ENCODE results near the gene KIAA1755. TPM values are rescaled to one million over a fixed set of nuclear protein-coding genes. Genes with fewer than 3 reads are reported as not detected.

KIAA1755 gene
- total and polyA plus RNA-seq, 9 of the 15 experiments (the other 6 are each of a cell fraction or from before 2014, with no cell fraction given): not detected

DNA sequence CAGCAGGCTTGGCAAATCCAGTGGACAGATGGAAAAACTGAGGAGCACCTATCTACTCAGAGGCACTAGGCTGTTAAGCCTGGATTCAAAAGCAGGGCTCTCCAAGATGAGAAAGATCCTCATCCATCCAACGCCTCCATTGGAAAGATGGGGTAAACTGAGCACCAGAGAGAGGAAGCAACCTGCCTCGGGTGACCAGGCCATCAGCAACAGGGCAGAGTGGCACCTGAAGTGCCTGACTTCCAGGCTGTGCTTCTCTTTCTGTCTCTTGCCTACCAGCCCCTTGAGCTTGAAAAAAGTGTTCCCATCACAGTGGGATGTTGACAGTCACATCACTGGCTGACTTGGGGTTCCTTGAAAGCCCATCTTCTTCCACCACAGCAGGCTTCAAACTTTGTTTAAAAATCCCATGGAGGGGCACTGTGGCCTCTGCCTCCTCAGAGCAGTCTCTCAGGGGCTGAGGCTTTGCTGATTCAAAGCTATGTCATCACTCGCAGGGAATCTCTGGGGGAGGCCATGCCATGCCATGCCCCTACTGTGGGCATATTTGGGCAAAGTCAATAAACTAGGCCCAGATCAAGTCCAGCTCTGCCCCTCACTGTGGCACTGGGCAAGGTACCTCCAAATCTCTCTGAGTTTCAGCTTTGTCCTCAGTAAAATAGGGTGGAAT lies 50.7 kb downstream of the KIAA1755 start (continued):
- TF ChIP-seq, protein P1, sequence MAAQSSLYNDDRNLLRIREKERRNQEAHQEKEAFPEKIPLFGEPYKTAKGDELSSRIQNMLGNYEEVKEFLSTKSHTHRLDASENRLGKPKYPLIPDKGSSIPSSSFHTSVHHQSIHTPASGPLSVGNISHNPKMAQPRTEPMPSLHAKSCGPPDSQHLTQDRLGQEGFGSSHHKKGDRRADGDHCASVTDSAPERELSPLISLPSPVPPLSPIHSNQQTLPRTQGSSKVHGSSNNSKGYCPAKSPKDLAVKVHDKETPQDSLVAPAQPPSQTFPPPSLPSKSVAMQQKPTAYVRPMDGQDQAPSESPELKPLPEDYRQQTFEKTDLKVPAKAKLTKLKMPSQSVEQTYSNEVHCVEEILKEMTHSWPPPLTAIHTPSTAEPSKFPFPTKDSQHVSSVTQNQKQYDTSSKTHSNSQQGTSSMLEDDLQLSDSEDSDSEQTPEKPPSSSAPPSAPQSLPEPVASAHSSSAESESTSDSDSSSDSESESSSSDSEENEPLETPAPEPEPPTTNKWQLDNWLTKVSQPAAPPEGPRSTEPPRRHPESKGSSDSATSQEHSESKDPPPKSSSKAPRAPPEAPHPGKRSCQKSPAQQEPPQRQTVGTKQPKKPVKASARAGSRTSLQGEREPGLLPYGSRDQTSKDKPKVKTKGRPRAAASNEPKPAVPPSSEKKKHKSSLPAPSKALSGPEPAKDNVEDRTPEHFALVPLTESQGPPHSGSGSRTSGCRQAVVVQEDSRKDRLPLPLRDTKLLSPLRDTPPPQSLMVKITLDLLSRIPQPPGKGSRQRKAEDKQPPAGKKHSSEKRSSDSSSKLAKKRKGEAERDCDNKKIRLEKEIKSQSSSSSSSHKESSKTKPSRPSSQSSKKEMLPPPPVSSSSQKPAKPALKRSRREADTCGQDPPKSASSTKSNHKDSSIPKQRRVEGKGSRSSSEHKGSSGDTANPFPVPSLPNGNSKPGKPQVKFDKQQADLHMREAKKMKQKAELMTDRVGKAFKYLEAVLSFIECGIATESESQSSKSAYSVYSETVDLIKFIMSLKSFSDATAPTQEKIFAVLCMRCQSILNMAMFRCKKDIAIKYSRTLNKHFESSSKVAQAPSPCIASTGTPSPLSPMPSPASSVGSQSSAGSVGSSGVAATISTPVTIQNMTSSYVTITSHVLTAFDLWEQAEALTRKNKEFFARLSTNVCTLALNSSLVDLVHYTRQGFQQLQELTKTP (IDR thresholded peaks at IDR 0.05; ENCODE audit: low read depth in 1 of 2, partially characterized antibody in 2 of 2): no peak
- TF ChIP-seq CHD1 (IDR thresholded peaks at IDR 0.05; ENCODE audit: low read length) (no peak), ZFX (CRISPR knock-in tag; IDR thresholded peaks at IDR 0.05) (no peak), SIX5 (IDR thresholded peaks at IDR 0.05; ENCODE audit: borderline replicate concordance in 1 of 2, insufficient read depth in 1 of 2, low read depth in 1 of 2, low read length in 2 of 2) (no peak)
- TF ChIP-seq, protein P2, sequence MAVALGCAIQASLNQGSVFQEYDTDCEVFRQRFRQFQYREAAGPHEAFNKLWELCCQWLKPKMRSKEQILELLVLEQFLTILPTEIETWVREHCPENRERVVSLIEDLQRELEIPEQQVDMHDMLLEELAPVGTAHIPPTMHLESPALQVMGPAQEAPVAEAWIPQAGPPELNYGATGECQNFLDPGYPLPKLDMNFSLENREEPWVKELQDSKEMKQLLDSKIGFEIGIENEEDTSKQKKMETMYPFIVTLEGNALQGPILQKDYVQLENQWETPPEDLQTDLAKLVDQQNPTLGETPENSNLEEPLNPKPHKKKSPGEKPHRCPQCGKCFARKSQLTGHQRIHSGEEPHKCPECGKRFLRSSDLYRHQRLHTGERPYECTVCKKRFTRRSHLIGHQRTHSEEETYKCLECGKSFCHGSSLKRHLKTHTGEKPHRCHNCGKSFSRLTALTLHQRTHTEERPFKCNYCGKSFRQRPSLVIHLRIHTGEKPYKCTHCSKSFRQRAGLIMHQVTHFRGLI (CRISPR knock-in tag; IDR thresholded peaks at IDR 0.05): no peak
- TF ChIP-seq, protein P3, sequence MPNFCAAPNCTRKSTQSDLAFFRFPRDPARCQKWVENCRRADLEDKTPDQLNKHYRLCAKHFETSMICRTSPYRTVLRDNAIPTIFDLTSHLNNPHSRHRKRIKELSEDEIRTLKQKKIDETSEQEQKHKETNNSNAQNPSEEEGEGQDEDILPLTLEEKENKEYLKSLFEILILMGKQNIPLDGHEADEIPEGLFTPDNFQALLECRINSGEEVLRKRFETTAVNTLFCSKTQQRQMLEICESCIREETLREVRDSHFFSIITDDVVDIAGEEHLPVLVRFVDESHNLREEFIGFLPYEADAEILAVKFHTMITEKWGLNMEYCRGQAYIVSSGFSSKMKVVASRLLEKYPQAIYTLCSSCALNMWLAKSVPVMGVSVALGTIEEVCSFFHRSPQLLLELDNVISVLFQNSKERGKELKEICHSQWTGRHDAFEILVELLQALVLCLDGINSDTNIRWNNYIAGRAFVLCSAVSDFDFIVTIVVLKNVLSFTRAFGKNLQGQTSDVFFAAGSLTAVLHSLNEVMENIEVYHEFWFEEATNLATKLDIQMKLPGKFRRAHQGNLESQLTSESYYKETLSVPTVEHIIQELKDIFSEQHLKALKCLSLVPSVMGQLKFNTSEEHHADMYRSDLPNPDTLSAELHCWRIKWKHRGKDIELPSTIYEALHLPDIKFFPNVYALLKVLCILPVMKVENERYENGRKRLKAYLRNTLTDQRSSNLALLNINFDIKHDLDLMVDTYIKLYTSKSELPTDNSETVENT (CRISPR knock-in tag; IDR thresholded peaks at IDR 0.05): no peak
- TF ChIP-seq, protein P4, sequence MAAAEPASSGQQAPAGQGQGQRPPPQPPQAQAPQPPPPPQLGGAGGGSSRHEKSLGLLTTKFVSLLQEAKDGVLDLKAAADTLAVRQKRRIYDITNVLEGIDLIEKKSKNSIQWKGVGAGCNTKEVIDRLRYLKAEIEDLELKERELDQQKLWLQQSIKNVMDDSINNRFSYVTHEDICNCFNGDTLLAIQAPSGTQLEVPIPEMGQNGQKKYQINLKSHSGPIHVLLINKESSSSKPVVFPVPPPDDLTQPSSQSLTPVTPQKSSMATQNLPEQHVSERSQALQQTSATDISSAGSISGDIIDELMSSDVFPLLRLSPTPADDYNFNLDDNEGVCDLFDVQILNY (CRISPR knock-in tag; IDR thresholded peaks at IDR 0.05): no peak

Measured in K562 (cell line).